ENCODE results near the gene PRKG1.

GRCh38 chr10:51900180-51900579, 825.9 kb downstream of the PRKG1 start:
- TF ChIP-seq, protein P1, sequence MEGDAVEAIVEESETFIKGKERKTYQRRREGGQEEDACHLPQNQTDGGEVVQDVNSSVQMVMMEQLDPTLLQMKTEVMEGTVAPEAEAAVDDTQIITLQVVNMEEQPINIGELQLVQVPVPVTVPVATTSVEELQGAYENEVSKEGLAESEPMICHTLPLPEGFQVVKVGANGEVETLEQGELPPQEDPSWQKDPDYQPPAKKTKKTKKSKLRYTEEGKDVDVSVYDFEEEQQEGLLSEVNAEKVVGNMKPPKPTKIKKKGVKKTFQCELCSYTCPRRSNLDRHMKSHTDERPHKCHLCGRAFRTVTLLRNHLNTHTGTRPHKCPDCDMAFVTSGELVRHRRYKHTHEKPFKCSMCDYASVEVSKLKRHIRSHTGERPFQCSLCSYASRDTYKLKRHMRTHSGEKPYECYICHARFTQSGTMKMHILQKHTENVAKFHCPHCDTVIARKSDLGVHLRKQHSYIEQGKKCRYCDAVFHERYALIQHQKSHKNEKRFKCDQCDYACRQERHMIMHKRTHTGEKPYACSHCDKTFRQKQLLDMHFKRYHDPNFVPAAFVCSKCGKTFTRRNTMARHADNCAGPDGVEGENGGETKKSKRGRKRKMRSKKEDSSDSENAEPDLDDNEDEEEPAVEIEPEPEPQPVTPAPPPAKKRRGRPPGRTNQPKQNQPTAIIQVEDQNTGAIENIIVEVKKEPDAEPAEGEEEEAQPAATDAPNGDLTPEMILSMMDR (IDR thresholded peaks at IDR 0.05) = no peak
- no peak for TF ChIP-seq ZFX (IDR thresholded peaks at IDR 0.05; ENCODE audit: borderline replicate concordance)
